PC-3 (cell line): Measurements from ENCODE around the gene TBC1D5. TPM values are rescaled to one million over a fixed set of nuclear protein-coding genes. Genes with fewer than 3 reads are reported as not detected.
"Not testable (repeated sequence)": the region's sequence is repeated elsewhere in the genome, so short reads cannot be mapped to it uniquely, and the experiment has no call there.

Experiments
- ATAC-seq: fragments of 200-7000 bp; cut with Tn5 transposase; 2 replicates; pipeline ENCODE4 v1.9.1; 2020; ENCODE audit warnings: mild to moderate bottlenecking, moderate library complexity
- BruUV-seq: library from RNA; stranded (reverse); fragments of 400-500 nt; replicated peaks from 2 replicates; lab custom pipeline; 2021; lab: Mats Ljungman, UMichigan
- CTCF ChIA-PET: fragments of 300-600 bp; sonication (Branson Sonifier 250); formaldehyde crosslinking; loops from one replicate; lab custom pipeline; 2022; ENCODE audit warnings: antibody characterized with exemption; lab: Charles Lee
- POLR2A ChIA-PET: fragments of 300-600 bp; sonication (Branson Sonifier 250); formaldehyde crosslinking; loops from one replicate; lab custom pipeline; 2022; ENCODE audit warnings: antibody characterized with exemption; ENCODE audit not compliant: unreplicated experiment; lab: Charles Lee
- DNase-seq: peaks from one replicate; pipeline ENCODE4 v3.0.0-alpha.2; 2015
- H2AFZ ChIP-seq: fragments of 300-600 bp; sonication (generic); 2 replicates; pipeline ENCODE4 v1.6.0; 2016; ENCODE audit warnings: antibody characterized with exemption, low read length
- H3F3A ChIP-seq: fragments of 300-600 bp; sonication (generic); one replicate; pipeline ENCODE4 v1.6.0; 2017; ENCODE audit warnings: antibody characterized with exemption, low read length, control low read depth, mild to moderate bottlenecking; ENCODE audit not compliant: unreplicated experiment
- H3K27ac ChIP-seq: fragments of 300-600 bp; sonication (generic); 2 replicates; pipeline ENCODE4 v1.5.1; 2016; ENCODE audit warnings: mild to moderate bottlenecking, low read length
- H3K27me3 ChIP-seq: fragments of 300-600 bp; sonication (generic); 2 replicates; pipeline ENCODE4 v1.6.1; 2016; ENCODE audit warnings: low read length, mixed read lengths
- H3K36me3 ChIP-seq: fragments of 300-600 bp; sonication (generic); 2 replicates; pipeline ENCODE4 v1.6.1; 2016; ENCODE audit warnings: low read depth, mixed run types, low read length, mixed read lengths
- H3K4me1 ChIP-seq: fragments of 300-600 bp; sonication (generic); 2 replicates; pipeline ENCODE4 v1.5.1; 2016; ENCODE audit warnings: low read length; ENCODE audit not compliant: insufficient read depth
- H3K4me2 ChIP-seq: fragments of 300-600 bp; sonication (generic); 2 replicates; pipeline ENCODE4 v1.6.0; 2016; ENCODE audit warnings: low read length
- H3K4me3 ChIP-seq: fragments of 300-600 bp; sonication (generic); 2 replicates; pipeline ENCODE4 v1.5.1; 2016; ENCODE audit warnings: mild to moderate bottlenecking, low read length, mixed read lengths
- H3K79me2 ChIP-seq: fragments of 300-600 bp; sonication (generic); 2 replicates; pipeline ENCODE4 v1.6.1; 2017; ENCODE audit warnings: low read length, mixed read lengths
- H3K9ac ChIP-seq: fragments of 300-600 bp; sonication (generic); 2 replicates; pipeline ENCODE4 v1.6.0; 2016; ENCODE audit warnings: mild to moderate bottlenecking, low read length
- H3K9me2 ChIP-seq: fragments of 300-600 bp; sonication (generic); replicated peaks from 2 replicates; pipeline ENCODE4 v1.6.1; 2016; ENCODE audit warnings: mixed run types, low read length, mixed read lengths
- H3K9me3 ChIP-seq: fragments of 300-600 bp; sonication (generic); 2 replicates; pipeline ENCODE4 v1.6.1; 2016; ENCODE audit warnings: low read length, mixed read lengths
- H4K20me1 ChIP-seq: fragments of 300-600 bp; sonication (generic); 2 replicates; pipeline ENCODE4 v1.6.1; 2016; ENCODE audit warnings: low read length, mixed read lengths
- CTCF ChIP-seq: fragments of 300-600 bp; sonication (generic); conservative IDR thresholded peaks from 2 replicates; pipeline ENCODE4 v1.5.1; 2017; ENCODE audit warnings: antibody characterized with exemption, low read depth, mild to moderate bottlenecking, low read length
- EZH2 ChIP-seq: fragments of 300-600 bp; sonication (generic); IDR thresholded peaks from one replicate; pipeline ENCODE4 v1.6.1; 2017; ENCODE audit warnings: antibody characterized with exemption, mild to moderate bottlenecking, low read length; ENCODE audit not compliant: unreplicated experiment
- EZH2phosphoT487 ChIP-seq: fragments of 300-600 bp; sonication (generic); IDR thresholded peaks from 2 replicates; pipeline ENCODE4 v1.6.1; 2018; ENCODE audit warnings: mild to moderate bottlenecking, antibody characterized with exemption, low read length, borderline replicate concordance
- intact Hi-C: fragments of 100-400 bp; cut with micrococcal nuclease; formaldehyde crosslinking; loops from 2 replicates; pipeline ENCODE4 v1.9.0; 2023
- total RNA-seq: library from RNA; depleted of rRNA; stranded (reverse); fragments of >200 nt; gene quantifications from 2 replicates; pipeline ENCODE4 v1.2.3, GENCODE V29; 2014

TBC1D5 gene
- total RNA-seq, 1 experiment from 2014 or later, result 54.5 TPM

DNA sequence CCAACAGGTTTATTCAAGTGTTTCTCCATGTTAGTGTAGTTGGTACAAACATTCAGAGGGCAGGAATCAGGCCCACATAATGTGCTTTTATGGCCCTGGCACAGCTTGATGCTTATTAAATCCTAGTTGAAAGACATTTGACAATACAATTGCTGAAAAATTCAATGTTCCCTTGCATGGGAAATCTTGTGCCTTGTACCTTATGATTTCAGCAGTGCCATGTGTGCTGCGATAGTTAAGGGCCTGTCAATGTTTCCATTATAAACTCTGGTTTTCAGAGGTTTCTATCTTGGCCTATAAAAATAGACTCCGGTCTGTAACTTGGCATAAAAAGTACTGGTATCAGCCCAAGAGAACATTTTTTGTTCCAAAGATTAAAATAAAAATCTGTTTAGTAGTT lies 207.2 kb downstream of the TBC1D5 start:
- no peak for TF ChIP-seq CTCF
- TF ChIP-seq EZH2phosphoT487, result no peak
- TF ChIP-seq EZH2, result no peak
- no peak for DNase-seq
- no peak for ATAC-seq
- Histone ChIP-seq H4K20me1 (no peaks in the 10 kb centered on the region), H3K4me3 (no peak overlapping the region), H3K9me2 (no peaks in the 10 kb centered on the region), H3K27ac (no peak overlapping the region), H3K27me3 (no peaks in the 10 kb centered on the region), H3K9ac (no peak overlapping the region), H3K36me3 (no peaks in the 10 kb centered on the region), H3K79me2 (no peaks in the 10 kb centered on the region), H3K4me1 (no peaks in the 10 kb centered on the region), H3F3A (no peaks in the 10 kb centered on the region), H2AFZ (no peak overlapping the region), H3K9me3 (no peaks in the 10 kb centered on the region), H3K4me2 (no peak overlapping the region)
- BruUV-seq, result no TSS peak
- intact Hi-C loops, result no loop called here
- ChIA-PET CTCF (no interaction called here), POLR2A (interaction anchor here (0.5 kb wide), 1 partner anchor 322 kb away, joined by 3 read pairs; no protein-coding TSS in a partner anchor)

DNA sequence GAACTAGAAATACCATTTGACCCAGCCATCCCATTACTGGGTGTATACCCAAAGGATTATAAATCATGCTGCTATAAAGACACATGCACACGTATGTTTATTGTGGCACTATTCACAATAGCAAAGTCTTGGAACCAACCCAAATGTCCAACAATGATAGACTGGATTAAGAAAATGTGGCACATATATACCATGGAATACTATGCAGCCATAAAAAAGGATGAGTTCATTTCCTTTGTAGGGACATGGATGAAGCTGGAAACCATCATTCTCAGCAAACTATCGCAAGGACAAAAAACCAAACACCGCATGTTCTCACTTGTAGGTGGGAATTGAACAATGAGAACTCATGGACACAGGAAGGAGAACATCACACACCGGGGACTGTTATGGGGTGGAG lies 210.0 kb downstream of the TBC1D5 start:
- H3K4me3 ChIP-seq, H3K79me2 ChIP-seq, ATAC-seq, H2AFZ ChIP-seq, BruUV-seq, H3K4me2 ChIP-seq, intact Hi-C loops, H3F3A ChIP-seq, H4K20me1 ChIP-seq, DNase-seq, H3K27me3 ChIP-seq, CTCF ChIA-PET, H3K9ac ChIP-seq, H3K4me1 ChIP-seq, H3K9me3 ChIP-seq, H3K27ac ChIP-seq, H3K36me3 ChIP-seq, H3K9me2 ChIP-seq, POLR2A ChIA-PET: not testable (repeated sequence)

- TF ChIP-seq EZH2 (no peak), CTCF (no peak), EZH2phosphoT487 (no peak)
- no peaks in the 10 kb centered on the region for H4K20me1 ChIP-seq
- ChIA-PET POLR2A (no interaction called here), CTCF (no interaction called here)
- no peaks in the 10 kb centered on the region for H3K36me3 ChIP-seq
- no TSS peak for BruUV-seq
- H3K4me3 ChIP-seq, result no peak overlapping the region
- no peaks in the 10 kb centered on the region for H3K27me3 ChIP-seq
- intact Hi-C loops, result no loop called here
- DNase-seq (no peak), ATAC-seq (no peak)
- H3K9me3 ChIP-seq, result no peaks in the 10 kb centered on the region
- no peak overlapping the region for H3K4me2 ChIP-seq
- no peak overlapping the region for H3K27ac ChIP-seq
- H3K79me2 ChIP-seq, result no peaks in the 10 kb centered on the region
- no peak overlapping the region for H3K9ac ChIP-seq
- H3F3A ChIP-seq, result no peaks in the 10 kb centered on the region
- H3K4me1 ChIP-seq, result no peaks in the 10 kb centered on the region
- no peak overlapping the region for H2AFZ ChIP-seq
- H3K9me2 ChIP-seq, result no peaks in the 10 kb centered on the region
Measured at GRCh38 chr3:17529677-17530076, 212.8 kb downstream of the TBC1D5 start.
